DMS79 (cell line): ENCODE measurements around the gene ENDOD1.
"Not testable (repeated sequence)": the region's sequence is repeated elsewhere in the genome, so short reads cannot be mapped to it uniquely, and the experiment has no call there.

Experiments used
- DNase-seq: peaks from one replicate; lab custom pipeline; 2025; lab: John Stamatoyannopoulos, UW

Gene ENDOD1

GRCh38 chr11:95104121-95104830 lies 14.6 kb downstream of the ENDOD1 start:
- DNase-seq, result no peak

GRCh38 chr11:95104856-95105255 lies 15.2 kb downstream of the ENDOD1 start:
- DNase-seq, result no peak

- no peak for DNase-seq
These were observed 18.5 kb downstream of the ENDOD1 start for GRCh38 chr11:95108159-95108611.

- no peak for DNase-seq
These were observed 19.3 kb downstream of the ENDOD1 start for GRCh38 chr11:95108671-95109551.

GRCh38 chr11:95111471-95111870 lies 21.8 kb downstream of the ENDOD1 start:
- DNase-seq, result not testable (repeated sequence)

- DNase-seq, result no peak
These were observed 22.4 kb downstream of the ENDOD1 start for GRCh38 chr11:95111923-95112540.

- DNase-seq, result no peak
These were observed 26.0 kb downstream of the ENDOD1 start for GRCh38 chr11:95115597-95115996.

- no peak for DNase-seq
These were observed 29.9 kb downstream of the ENDOD1 start for GRCh38 chr11:95119361-95120060.

- no peak for DNase-seq
These were observed 32.1 kb downstream of the ENDOD1 start for GRCh38 chr11:95121698-95122097.

GRCh38 chr11:95123556-95123955 lies 33.9 kb downstream of the ENDOD1 start:
- no peak for DNase-seq

- DNase-seq, result no peak
These were observed 39.0 kb downstream of the ENDOD1 start for GRCh38 chr11:95128602-95129001.

GRCh38 chr11:95132956-95133355 lies 43.3 kb downstream of the ENDOD1 start:
- DNase-seq, result peak; percentile 70

- DNase-seq, result peak; percentile 93
These were observed 44.8 kb downstream of the ENDOD1 start for GRCh38 chr11:95134491-95134890.

- peak; percentile 58 for DNase-seq
These were observed 45.5 kb downstream of the ENDOD1 start for GRCh38 chr11:95135155-95135554.

GRCh38 chr11:95135880-95136279 lies 46.2 kb downstream of the ENDOD1 start:
- DNase-seq, result no peak

- DNase-seq, result not testable (repeated sequence)
These were observed 47.1 kb downstream of the ENDOD1 start for GRCh38 chr11:95136747-95137146.

GRCh38 chr11:95137299-95137698 lies 47.7 kb downstream of the ENDOD1 start:
- DNase-seq, result no peak

GRCh38 chr11:95138448-95138847 lies 48.8 kb downstream of the ENDOD1 start:
- DNase-seq, result no peak

GRCh38 chr11:95140397-95141033 lies 50.9 kb downstream of the ENDOD1 start:
- DNase-seq, result no peak

GRCh38 chr11:95142431-95142830 lies 52.8 kb downstream of the ENDOD1 start:
- no peak for DNase-seq

GRCh38 chr11:95143106-95143681 lies 53.5 kb downstream of the ENDOD1 start:
- DNase-seq, result no peak
